Measurements from ENCODE around the gene SMIM3.
"Not testable (repeated sequence)": the region's sequence is repeated elsewhere in the genome, so short reads cannot be mapped to it uniquely, and the experiment has no call there.

DNA sequence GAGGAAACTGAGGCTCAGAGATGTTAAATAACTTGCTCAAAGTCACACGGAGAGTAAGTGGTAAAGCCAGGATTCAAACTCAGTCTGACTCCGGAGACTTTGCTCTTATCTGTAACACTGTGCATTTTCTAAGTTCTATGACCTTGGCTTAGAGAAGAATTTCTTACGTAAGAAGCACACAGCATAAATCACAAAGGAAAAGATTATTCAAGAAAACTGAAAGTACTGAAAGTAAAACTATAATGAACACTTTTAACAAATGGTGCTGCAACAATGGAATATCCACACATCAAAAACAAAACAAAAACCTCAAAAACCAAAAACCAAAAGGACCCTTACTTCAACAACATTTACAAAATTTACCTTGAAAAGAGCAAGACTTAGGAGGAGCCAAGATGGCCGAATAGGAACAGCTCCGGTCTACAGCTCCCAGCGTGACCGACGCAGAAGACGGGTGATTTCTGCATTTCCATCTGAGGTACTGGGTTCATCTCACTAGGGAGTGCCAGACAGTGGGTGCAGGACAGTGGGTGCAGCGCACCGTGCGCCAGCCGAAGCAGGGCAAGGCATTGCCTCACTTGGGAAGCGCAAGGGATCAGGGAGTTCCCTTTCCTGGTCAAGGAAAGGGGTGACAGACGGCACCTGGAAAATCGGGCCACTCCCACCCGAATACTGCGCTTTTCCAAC is 36.0 kb upstream of the SMIM3 start:
- TF ChIP-seq, protein P1, sequence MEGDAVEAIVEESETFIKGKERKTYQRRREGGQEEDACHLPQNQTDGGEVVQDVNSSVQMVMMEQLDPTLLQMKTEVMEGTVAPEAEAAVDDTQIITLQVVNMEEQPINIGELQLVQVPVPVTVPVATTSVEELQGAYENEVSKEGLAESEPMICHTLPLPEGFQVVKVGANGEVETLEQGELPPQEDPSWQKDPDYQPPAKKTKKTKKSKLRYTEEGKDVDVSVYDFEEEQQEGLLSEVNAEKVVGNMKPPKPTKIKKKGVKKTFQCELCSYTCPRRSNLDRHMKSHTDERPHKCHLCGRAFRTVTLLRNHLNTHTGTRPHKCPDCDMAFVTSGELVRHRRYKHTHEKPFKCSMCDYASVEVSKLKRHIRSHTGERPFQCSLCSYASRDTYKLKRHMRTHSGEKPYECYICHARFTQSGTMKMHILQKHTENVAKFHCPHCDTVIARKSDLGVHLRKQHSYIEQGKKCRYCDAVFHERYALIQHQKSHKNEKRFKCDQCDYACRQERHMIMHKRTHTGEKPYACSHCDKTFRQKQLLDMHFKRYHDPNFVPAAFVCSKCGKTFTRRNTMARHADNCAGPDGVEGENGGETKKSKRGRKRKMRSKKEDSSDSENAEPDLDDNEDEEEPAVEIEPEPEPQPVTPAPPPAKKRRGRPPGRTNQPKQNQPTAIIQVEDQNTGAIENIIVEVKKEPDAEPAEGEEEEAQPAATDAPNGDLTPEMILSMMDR (conservative IDR thresholded peaks at IDR 0.05; ENCODE audit: low read depth in 2 of 2), result not testable (repeated sequence)
- TF ChIP-seq, protein P2, sequence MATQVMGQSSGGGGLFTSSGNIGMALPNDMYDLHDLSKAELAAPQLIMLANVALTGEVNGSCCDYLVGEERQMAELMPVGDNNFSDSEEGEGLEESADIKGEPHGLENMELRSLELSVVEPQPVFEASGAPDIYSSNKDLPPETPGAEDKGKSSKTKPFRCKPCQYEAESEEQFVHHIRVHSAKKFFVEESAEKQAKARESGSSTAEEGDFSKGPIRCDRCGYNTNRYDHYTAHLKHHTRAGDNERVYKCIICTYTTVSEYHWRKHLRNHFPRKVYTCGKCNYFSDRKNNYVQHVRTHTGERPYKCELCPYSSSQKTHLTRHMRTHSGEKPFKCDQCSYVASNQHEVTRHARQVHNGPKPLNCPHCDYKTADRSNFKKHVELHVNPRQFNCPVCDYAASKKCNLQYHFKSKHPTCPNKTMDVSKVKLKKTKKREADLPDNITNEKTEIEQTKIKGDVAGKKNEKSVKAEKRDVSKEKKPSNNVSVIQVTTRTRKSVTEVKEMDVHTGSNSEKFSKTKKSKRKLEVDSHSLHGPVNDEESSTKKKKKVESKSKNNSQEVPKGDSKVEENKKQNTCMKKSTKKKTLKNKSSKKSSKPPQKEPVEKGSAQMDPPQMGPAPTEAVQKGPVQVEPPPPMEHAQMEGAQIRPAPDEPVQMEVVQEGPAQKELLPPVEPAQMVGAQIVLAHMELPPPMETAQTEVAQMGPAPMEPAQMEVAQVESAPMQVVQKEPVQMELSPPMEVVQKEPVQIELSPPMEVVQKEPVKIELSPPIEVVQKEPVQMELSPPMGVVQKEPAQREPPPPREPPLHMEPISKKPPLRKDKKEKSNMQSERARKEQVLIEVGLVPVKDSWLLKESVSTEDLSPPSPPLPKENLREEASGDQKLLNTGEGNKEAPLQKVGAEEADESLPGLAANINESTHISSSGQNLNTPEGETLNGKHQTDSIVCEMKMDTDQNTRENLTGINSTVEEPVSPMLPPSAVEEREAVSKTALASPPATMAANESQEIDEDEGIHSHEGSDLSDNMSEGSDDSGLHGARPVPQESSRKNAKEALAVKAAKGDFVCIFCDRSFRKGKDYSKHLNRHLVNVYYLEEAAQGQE (IDR thresholded peaks at IDR 0.05; ENCODE audit: unreplicated experiment), result not testable (repeated sequence)
- not testable (repeated sequence) for TF ChIP-seq EZH2 (IDR thresholded peaks at IDR 0.05; ENCODE audit: low read depth, unreplicated experiment); POLR2AphosphoS5 (IDR thresholded peaks at IDR 0.05; ENCODE audit: low read depth); ZNF331 (CRISPR knock-in tag; IDR thresholded peaks at IDR 0.05; ENCODE audit: low read depth); EZH2phosphoT487 (IDR thresholded peaks at IDR 0.05; ENCODE audit: unreplicated experiment); NANOG (IDR thresholded peaks at IDR 0.05; ENCODE audit: borderline replicate concordance); CREB1 (CRISPR knock-in tag; IDR thresholded peaks at IDR 0.05; ENCODE audit: low read depth); ZNF114 (CRISPR knock-in tag; IDR thresholded peaks at IDR 0.05); JUNB (IDR thresholded peaks at IDR 0.05; ENCODE audit: unreplicated experiment)
- TF ChIP-seq, protein P3, sequence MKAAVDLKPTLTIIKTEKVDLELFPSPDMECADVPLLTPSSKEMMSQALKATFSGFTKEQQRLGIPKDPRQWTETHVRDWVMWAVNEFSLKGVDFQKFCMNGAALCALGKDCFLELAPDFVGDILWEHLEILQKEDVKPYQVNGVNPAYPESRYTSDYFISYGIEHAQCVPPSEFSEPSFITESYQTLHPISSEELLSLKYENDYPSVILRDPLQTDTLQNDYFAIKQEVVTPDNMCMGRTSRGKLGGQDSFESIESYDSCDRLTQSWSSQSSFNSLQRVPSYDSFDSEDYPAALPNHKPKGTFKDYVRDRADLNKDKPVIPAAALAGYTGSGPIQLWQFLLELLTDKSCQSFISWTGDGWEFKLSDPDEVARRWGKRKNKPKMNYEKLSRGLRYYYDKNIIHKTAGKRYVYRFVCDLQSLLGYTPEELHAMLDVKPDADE (IDR thresholded peaks at IDR 0.05), result not testable (repeated sequence)

Data from GM23338 (cell line).